HK-2 (cell line): ENCODE data around the gene SHISA7.
"Not testable (repeated sequence)": the region's sequence is repeated elsewhere in the genome, so short reads cannot be mapped to it uniquely, and the experiment has no call there.

Experiments
- DNase-seq: peaks from one replicate; pipeline ENCODE4 v3.0.0-alpha.2; 2018; ENCODE audit not compliant: unreplicated experiment

The SHISA7 gene

DNA sequence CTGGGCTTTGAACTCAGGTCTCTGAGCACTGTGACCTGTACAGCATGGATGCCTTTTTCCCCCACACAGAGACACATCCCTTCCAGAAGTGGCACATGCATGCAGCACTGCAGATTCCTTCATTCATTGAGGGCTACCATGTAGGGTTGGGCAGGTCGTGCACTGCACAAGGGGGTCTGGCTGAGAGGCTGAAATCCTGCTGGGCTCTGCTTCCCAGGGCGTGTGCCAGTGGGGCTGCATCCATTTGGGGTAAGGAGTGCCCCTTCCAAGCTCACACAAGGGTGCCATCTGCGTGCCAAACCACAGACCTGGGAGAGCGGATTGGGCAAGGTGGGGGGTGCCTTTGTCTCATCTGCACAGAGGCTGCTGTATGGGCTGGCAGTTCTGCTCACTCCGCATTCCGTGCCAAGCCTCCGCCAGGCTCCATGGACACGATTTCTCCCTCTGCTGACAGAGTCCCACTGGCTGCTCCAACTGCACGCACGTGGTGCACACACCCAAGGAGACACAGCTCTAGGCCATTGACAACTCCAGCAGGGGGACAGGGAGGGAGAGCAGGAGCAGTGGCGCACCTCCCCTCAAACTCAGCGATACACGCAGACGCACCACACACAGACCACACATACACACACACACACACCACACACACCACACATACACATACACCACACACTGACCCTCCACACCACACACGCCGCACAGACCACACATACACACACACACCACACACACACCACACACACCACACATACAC, 4.5 kb upstream of the SHISA7 start:
- no peak for DNase-seq

DNA sequence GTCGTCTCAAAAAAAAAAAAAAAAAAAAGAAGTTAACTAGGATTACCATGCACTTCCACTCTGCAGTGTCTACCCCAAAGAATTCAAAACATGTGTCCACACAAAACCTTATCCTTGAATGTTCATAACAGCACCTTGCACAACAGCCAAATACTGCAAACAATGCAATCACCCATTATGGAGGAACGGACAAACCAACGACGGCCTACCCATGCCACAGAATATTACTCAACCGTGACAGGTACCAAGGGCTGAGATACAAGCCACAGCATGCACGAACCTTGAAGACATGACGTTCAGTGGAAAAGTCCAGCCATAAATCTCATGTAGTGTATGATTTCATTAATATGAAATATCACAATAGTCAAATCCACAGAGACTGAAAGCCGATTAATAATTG, 3.0 kb upstream of the SHISA7 start:
- no peak for DNase-seq

DNA sequence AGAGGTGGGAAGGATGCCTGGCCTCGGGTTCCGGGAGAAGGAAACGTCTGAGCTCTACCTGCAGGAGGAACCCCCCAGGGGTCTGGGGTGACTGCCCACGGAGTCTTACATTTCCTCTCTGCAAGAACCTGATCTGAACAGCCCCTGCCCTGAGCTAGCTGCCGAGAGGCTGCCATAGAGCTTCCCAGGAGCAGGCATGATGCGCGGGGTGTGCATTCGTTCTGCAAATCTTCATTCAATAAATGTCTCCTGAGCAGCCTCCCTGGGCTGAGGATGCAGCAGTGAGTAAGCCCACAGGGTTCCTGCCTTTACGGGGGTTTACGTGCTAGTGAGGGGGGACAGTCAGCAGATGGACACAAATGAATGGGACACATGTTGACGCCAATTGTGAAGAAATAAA, 1.5 kb upstream of the SHISA7 start:
- no peak for DNase-seq

DNA sequence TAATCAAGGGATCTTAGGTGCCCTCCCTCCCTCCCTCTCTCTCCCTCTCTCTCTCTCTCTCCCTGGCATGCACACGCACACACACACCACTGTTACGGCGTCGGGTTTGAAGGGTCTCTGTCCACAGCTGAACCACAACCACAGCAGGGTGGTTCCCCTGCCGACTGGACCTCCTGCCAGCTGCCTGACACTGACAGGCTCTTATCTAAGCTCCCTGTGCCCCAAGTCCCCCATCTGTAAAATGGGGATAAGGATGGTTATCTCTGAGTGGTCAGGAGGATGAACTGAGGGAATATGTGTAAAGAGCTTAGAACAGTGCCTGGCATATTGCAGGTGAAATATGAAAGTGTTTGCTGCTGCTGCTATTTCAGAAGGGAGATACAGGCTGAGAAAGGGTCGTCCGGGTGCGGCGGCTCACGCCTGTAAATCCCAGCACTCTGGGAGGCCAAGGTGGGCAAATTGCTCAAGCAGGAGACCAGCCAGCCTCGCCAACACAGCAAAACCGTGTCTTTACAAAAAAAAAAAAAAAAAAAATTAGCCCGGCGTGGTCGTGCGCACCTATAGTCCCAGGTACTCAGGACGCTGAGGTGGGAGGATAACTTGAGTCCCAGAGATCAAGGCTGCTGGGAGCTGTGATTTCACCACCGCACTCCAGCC, 852 bp upstream of the SHISA7 start:
- no peak for DNase-seq

DNA sequence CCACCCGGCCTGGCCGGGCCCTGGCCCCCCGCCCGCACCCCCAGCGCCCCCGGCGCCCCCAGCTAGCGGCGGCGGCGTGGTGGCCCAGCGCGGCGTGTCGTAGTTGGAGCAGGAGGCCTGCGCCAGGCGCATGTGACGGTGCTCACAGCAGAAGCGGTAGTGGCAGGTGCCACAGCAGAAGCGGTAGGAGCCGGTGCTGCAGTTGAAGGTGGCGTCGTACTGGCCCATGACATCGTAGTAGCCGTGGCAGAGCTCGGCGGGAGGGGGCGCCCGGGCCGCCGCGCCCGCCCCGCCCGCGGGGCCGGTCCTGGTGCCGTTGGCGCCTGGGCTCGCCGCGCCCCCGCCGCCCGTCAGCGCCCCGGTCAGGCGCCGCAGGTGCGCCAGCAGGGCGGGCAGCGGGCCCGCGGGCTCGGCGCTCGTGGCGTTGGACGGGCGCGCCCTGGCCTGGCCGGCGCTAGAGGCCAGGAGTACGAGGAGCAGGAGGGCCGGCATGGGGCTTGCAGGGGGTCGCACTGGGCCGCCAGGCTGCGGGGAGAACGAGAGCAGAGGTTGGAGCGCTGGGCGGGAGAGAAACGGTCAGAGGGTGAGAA, 633 bp downstream of the SHISA7 start:
- no peak for DNase-seq

DNA sequence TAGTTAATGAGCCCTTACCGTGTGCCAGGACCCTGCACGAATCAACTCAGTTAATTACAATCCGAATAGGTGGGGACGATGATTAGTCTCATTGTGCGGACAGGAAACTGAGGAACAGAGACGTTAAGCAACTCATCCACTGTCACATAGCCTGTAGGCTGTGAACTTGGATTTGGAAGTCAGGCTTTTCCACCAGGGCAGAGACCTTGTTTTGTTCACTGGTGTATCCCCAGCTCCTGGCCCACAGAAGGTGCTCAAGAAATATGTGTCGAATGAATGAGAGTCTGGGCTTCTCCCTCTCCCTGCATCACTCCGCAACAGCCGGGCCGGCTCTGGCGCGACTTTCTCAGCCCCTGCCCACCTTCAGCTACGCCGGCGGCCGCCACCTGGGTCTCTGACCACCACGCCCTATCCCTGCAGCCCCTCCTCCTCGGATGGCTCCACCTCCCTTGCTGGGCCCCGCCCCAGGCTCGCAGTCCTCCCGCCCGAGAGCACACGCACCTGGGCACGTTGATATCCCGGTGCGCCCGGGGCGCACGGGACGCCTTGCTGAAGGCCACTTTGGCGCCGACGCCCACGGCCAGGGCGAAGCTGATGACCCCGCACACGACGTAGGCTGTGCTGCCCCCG, 1.3 kb downstream of the SHISA7 start:
- DNase-seq = no peak

DNA sequence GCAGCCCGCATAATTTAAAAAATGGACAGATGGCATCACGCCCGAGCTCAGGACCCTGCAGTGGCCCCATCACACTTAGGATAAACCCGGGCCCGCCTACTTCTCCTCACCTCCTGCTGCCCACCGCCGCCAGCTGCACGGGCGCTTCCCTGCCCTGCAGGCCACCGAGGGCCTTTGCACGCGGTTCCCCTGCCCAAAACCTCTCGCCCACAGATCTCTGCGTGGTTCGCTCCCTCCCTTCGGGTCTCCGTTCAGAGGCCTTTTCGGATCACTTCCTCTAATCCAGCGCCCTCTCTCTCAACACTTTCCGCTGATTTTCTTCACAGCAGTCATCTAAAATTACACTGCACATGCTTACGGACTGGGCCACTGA, 1.8 kb downstream of the SHISA7 start:
- DNase-seq = no peak

DNA sequence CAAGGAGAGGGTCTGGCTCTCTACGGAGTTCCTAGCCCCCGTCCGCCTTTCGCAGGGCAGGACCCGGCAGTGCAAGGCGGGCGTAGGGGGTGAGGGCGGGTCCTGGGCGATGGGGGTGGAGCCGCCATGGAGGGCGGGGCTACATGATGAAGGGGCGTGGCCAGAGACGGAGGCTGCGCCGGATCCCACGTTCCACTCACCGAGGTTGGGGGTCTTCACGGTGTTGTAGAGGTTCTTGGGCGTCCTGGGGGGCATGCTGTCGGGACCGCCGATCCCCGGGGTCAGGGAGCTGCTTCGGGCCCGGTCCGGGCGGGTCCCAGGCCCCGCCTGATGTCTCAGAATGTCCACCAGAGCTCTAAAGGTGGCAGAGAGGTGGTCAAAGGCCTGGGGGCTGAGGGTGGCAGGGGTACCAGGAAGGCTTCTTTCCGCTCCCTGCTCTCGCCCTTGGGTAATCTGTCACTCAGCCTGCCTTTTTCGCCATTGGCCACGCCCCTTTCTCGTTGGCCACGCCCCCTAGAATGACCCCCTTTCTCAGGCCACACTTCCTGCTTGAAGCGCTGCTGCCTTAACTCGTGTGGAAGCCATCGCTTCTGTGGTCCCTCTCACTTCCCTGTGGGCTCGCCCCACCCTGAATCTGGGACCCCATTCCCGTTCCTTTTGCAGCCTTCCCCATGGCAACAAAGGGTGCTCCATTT, 2.5 kb downstream of the SHISA7 start:
- peak; percentile 34 for DNase-seq

DNA sequence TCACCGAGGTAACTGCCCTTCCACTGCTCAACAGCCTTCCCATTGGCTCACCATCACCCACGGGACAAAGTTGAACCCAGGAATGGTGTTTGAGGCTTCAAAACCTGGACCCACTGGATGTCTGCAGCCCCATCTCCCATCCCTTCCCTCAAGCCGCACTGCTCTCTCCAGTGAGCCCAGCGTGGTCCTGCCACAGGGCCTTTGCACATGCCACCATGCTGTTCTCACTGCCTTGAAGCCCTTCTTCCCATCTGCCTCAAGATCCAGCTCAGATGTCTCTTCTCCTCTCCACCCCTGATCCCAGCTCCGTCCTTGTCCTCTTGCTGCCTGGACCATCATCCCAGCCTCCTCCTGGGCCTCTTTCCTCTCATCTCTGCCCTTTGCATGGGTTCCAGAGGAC, 4.0 kb downstream of the SHISA7 start:
- no peak for DNase-seq

DNA sequence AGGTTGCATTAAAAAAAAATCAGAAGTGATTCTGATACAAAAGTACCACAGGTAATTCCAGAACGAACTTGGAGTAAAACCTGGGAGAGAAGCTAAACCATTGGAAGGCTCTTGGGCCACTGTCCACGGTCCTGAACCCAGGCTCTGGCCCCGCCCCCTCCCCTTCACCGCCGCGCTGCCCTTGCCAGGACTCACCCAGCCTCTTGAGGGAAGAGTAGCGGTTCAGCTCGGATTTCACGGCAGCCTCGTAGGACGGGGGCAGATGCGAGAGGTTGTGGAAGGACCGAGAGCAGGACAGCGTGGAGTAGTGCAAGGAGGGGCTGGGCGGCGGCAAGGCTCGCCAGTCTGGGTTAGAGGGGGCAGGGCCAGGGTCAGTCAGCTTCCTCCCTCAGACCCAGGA, 5.7 kb downstream of the SHISA7 start:
- DNase-seq = peak; percentile 87

DNA sequence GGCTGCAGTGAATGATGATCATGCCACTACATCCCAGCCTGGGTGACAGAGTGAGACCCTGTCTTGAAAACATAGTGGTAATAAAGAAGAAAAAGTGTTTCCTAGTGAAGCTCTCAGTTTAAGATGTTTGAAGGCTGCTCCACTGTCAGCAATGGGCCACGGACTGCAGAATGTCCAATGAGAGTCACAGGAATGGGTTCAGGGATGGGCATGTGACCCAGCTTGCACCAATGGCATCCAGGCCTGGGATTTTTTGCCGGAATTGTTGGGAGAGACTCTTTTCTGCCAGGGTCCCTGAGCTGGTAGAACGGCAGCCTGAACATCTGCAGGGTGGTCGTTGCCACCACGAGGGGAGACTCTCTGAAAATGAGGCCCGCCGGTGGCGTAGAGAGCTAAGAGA, 6.3 kb downstream of the SHISA7 start:
- no peak for DNase-seq

DNA sequence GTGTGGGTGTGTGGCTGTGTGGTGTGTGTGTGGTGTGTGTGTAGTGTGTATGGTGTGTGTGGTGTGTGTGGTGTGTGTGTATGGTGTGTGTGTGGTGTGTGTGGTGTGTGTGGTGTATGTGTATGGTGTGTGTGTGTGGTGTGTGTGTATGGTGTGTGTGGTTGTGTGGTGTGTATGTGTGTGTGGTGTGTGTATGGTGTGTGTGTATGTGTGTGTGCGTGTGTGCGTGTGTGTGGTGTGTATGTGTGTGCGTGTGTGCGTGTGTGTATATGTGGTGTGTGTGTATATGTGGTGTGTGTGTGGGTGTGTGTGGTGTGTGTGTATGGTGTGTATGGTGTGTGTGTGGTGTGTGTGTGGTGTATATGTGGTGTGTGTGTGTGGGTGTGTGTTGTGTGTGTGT, 8.1 kb downstream of the SHISA7 start:
- no peak for DNase-seq

DNA sequence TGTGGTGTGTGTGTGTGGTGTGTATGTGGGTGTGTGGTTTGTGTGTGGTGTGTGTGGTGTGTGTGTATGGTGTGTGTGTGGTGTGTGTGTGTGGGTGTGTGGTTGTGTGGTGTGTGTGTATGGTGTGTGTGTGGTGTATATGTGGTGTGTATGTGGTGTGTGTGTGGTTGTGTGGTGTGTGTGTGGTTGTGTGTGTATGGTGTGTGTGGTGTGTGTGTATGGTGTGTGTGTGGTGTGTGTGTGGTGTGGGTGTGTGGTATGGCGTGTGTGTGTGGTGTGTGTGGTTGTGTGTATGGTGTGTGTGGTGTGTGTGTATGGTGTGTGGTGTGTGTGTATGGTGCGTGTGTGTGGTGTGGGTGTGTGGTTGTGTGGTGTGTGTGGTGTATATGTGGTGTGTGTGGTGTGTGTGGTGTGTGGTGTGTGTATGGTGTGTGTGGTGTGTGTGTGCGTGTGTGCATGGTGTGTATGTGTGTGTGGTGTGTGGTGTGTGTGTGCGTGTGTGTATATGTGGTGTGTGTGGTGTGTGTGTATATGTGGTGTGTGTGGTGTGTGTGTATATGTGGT, 8.7 kb downstream of the SHISA7 start:
- DNase-seq = no peak

DNA sequence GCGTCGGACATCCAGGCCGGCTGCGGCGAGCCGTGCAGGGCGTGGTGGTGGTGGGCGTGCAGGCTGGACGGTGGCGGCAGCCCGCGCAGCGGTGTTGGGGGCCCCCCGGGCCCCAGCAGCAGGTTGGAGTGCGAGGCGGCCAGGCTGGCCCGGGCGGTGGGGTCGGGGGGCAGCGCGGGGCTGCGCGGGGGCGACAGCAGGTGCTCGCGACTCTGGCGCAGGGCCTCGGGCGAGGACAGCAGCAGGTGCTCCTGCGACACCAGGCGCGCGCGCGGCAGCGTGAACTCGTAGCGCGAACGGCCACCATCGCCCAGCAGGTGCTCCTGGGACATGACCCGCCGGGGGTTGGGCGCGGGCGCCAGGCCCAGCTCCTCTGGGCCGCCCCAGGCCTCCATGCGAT, 9.8 kb downstream of the SHISA7 start:
- no peak for DNase-seq

DNA sequence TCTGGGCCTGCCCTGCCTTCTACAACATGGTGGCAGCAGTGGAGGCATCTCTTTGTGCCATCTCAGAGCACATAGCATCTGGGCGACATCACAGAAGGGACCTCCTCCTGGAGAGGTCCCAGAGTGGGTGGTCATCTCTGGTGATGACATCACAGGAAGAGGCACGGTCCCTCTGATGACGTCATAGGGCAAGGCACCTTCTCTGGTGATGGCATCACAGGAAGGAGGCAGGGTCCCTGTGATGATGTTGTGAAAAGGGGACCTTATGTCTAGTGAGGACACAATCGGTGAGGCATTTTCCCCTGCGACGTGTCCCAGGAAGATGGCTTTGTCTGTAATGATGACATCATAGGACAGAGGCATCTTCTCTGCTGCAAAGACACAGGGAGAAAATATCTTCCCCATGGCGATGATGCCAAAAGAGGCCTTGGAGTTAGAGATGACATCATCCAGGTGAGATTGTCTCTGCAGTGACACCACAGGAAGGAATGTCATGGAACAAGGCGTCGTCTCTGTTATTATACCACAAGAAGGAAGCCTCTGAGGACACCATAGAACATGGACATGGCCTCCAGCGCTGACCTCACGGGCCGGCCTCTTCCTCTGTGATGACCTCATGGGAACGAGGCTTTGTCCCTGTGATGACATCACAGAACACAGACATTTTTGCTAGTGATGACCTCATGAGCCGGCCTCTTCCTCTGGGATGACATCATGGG, 10.7 kb downstream of the SHISA7 start:
- DNase-seq = no peak

DNA sequence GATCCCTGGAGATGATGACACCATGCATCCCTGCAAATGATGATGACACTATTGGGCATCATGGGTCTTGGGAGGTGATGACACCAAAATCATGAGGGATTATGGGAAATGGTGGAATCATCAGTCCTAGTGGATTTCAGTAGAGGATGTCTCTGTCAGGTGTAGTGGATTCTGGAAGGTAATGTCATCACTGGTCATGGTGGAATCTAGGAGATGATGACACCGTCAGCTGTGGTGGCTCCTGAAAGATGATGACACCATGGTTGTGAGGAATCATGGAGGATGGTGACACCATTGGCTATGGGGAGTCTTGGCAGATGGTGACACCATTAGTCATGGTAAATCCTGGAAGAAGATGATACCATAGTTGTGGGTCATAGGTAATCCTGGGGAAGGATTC, 11.9 kb downstream of the SHISA7 start:
- no peak for DNase-seq

DNA sequence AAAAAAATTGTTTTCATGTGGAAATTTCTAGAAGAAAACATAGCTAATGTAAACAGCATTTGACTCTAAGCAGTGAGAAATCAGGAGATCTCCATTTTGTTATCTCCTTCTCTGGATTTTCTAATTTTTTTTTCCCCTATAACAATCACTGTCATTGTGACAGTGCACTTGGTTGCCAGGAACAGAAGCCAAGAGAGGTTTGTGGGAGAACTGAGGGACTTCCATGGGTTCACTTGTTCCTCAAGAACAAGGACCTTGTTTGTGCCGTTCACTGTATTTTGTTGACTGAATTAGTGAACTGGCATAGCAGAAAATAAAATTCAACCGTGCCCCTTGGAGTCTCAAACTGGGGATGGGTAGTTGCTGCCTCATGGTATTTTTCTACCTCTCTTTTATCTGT, 17.1 kb downstream of the SHISA7 start:
- DNase-seq = no peak

DNA sequence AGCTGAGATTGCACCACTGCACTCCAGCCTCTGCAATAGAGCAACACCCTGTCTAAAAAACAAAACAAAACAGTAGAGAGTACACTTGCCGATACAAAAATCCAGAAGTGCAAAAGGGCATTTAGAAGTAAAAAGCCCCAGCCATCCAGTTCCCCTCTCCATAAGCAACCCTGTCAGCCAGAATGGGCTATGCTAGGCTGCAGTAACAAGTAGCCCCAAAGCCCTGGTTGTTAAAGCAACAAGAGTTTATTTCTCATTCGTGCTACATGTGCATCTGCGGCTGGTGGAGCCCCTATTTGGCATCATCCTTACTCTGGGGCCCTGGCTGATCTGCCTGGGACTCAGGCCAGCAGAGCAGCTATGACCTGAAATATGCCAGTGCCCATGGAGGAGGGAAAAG, 18.6 kb downstream of the SHISA7 start:
- no peak for DNase-seq

DNA sequence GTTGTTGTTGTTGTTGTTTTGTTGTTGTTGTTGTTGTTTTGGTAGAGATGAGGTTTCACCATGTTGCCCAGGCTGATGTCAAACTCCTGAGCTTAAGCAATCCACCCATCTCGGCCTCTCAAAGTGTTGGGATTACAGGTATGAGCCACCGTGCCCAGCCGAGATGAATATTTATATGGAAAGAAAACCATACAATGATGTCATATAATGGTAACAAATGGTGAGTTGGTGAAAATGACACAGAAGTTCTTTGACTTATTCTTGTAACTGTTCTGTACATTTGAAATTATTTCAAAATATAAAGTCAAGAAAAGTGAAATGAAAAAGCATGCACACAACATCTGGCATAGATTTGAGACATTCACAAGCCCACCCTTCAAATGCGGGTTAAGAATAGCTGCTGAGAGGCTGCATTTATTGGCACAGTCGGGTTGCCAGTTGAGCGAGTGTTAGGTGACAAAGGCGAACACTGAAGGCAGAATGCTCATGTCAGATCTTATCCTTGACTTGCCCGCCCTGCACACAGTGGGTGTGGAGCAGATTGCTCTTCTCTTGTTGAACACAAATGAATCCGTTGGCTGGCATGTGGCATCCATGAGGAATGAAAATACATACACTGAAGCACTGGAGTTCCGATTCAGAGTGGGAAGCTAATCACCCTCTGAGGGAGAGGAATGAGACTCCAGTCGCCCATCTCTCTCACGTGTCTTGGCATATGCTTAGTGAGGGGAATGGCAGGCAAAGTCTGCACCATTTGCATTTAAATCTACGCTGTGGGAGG, 19.7 kb downstream of the SHISA7 start:
- DNase-seq = no peak

DNA sequence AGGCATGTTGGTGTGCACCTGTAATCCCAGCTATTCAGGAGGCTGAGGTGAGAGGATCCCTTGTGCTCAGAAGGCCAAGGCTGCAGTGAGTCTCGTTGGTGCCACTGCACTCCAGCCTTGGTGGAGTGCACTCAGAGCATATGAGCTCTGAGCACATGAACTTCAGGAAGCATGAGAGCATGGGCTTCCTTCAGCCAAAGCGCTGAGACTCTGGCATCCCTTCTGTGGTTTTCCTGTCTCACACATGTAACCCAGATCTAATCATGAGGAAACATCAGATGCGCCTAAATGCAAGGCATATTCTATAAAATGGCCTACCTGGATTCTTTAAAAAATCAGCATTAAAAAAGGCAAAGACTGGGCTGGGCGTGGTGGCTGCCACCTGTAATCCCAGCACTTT, 21.8 kb downstream of the SHISA7 start:
- DNase-seq = not testable (repeated sequence)
